Measurements from ENCODE around the gene CYCS.

GRCh38 chr7:25084821-25085220, 40.2 kb downstream of the CYCS start:
- TF ChIP-seq CTCF (IDR thresholded peaks at IDR 0.05; ENCODE audit: insufficient read depth, low read depth, low read length) (no peak), EZH2 (IDR thresholded peaks at IDR 0.05; ENCODE audit: insufficient read depth, low read length) (no peak)
